IPS DF 6.9 (cell line): ENCODE measurements around the gene CCNF.

Experiments
- DNase-seq: peaks from one replicate; pipeline ENCODE4 v3.0.0-alpha.2; 2013; ENCODE audit warnings: low read depth, low spot score
- H3K27ac ChIP-seq: one replicate; pipeline ENCODE4 v1.5.1; 2013; ENCODE audit warnings: low read length, control low read depth
- H3K27me3 ChIP-seq: 2 replicates; pipeline ENCODE4 v1.6.1; 2013; ENCODE audit warnings: mild to moderate bottlenecking, low read length; ENCODE audit not compliant: control insufficient read depth, insufficient read depth
- H3K36me3 ChIP-seq: 2 replicates; pipeline ENCODE4 v1.6.1; 2013; ENCODE audit warnings: low read length; ENCODE audit not compliant: control insufficient read depth, insufficient read depth
- H3K4me1 ChIP-seq: 2 replicates; pipeline ENCODE4 v1.6.1; 2013; ENCODE audit warnings: low read length; ENCODE audit not compliant: control insufficient read depth, insufficient read depth
- H3K4me3 ChIP-seq: 2 replicates; pipeline ENCODE4 v1.5.1; 2013; ENCODE audit warnings: mild to moderate bottlenecking, low read length
- H3K9me3 ChIP-seq: 2 replicates; pipeline ENCODE4 v1.6.1; 2013; ENCODE audit warnings: low read length, inconsistent platforms; ENCODE audit not compliant: control insufficient read depth, insufficient read depth
- WGBS: extraction: QIAGEN DNeasy Blood & Tissue Kit; methylation state at CpG from one replicate; pipeline ENCODE4 v1.1.7; 2013; ENCODE audit warnings: mixed read lengths, missing lambda C conversion rate; ENCODE audit not compliant: insufficient read length, insufficient coverage; 5-methylcytosine and 5-hydroxymethylcytosine counted together

The CCNF gene

DNA sequence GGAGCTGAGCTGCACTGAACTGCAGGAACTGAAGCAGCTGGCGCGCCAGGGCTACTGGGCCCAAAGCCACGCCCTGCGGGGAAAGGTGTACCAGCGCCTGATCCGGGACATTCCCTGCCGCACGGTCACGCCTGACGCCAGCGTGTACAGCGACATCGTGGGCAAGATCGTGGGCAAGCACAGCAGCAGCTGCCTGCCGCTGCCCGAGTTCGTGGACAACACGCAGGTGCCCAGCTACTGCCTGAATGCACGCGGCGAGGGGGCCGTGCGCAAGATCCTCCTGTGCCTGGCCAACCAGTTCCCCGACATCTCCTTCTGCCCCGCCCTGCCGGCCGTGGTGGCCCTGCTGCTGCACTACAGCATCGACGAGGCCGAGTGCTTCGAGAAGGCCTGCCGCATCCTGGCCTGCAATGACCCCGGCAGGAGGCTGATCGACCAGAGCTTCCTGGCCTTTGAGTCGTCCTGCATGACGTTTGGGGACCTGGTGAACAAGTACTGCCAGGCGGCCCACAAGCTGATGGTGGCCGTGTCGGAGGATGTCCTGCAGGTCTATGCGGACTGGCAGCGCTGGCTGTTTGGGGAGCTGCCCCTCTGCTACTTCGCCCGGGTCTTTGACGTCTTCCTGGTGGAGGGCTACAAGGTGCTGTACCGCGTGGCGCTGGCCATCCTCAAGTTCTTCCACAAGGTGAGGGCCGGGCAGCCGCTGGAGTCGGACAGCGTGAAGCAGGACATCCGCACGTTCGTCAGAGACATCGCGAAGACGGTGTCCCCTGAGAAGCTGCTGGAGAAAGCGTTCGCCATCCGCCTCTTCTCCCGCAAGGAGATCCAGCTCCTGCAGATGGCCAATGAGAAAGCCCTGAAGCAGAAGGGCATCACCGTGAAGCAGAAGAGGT lies 67.2 kb downstream of the CCNF start:
- peaks cover 22% of the 10 kb centered on the region for H3K36me3 ChIP-seq
- no peaks in the 10 kb centered on the region for H3K9me3 ChIP-seq
- H3K4me1 ChIP-seq: no peaks in the 10 kb centered on the region
- no peaks in the 10 kb centered on the region for H3K27me3 ChIP-seq
- H3K27ac ChIP-seq: no peak overlapping the region
- no CpG with 5 or more reads among the region's 62 CpGs for WGBS
- DNase-seq: no peak
- H3K4me3 ChIP-seq: no peak overlapping the region

DNA sequence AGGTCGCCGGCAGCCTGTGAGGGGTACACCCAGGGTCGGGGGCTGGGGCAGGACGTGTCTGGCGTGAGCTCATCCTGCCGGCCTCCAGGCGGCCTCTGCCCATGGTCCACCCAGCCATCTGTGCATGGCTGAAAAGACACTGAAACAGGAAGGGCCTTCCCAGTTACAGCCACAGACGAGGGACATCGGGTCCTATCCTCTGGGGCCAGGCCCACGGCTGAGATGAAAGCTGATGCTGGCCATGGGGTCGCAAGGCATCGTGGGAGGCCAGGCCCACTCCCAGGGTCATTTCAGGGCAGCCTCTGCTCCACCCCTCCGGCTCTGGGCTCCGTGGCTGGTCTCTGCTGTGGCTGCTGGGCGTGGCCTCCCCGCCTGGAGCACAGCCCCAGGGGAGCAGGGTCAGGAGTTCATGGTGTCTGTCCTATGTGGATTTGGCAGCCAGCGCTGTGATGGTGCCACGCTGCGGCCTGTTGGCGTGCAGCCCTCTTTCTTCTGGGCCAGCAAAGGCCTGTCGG lies 67.9 kb downstream of the CCNF start:
- H3K27ac ChIP-seq: no peak overlapping the region
- H3K4me3 ChIP-seq: no peak overlapping the region; the same call in 1 of the 2 replicates
- H3K36me3 ChIP-seq: peaks cover 22% of the 10 kb centered on the region

GRCh38 chr16:2497695-2498484 lies 68.6 kb downstream of the CCNF start:
- H3K27me3 ChIP-seq: no peaks in the 10 kb centered on the region
- no peaks in the 10 kb centered on the region for H3K9me3 ChIP-seq
- H3K27ac ChIP-seq: no peak overlapping the region
- H3K4me1 ChIP-seq: peaks cover 4% of the 10 kb centered on the region
- WGBS: no CpG with 5 or more reads among the region's 26 CpGs
- H3K36me3 ChIP-seq: peaks cover 22% of the 10 kb centered on the region
- H3K4me3 ChIP-seq: no peak overlapping the region
- no peak for DNase-seq

More for the DNA sequence above, 67.9 kb downstream of the CCNF start:
- no CpG with 5 or more reads among the region's 21 CpGs for WGBS
- Histone ChIP-seq H3K9me3 (no peaks in the 10 kb centered on the region), H3K4me1 (peaks cover 4% of the 10 kb centered on the region), H3K27me3 (no peaks in the 10 kb centered on the region)
- no peak for DNase-seq

- H3K4me3 ChIP-seq: no peak overlapping the region
- H3K27me3 ChIP-seq: no peaks in the 10 kb centered on the region
- H3K36me3 ChIP-seq: peaks cover 22% of the 10 kb centered on the region
- DNase-seq: no peak
- no peak overlapping the region for H3K27ac ChIP-seq
- no CpG with 5 or more reads among the region's 15 CpGs for WGBS
- no peaks in the 10 kb centered on the region for H3K9me3 ChIP-seq
- peaks cover 4% of the 10 kb centered on the region for H3K4me1 ChIP-seq
Measured at GRCh38 chr16:2498531-2499253, 69.4 kb downstream of the CCNF start.

- Histone ChIP-seq H3K36me3 (peaks cover 22% of the 10 kb centered on the region), H3K4me1 (peaks cover 4% of the 10 kb centered on the region), H3K27ac (no peak overlapping the region), H3K4me3 (no peak overlapping the region), H3K9me3 (no peaks in the 10 kb centered on the region), H3K27me3 (no peaks in the 10 kb centered on the region)
- DNase-seq: no peak
- WGBS: no CpG with 5 or more reads among the region's 6 CpGs
Measured at GRCh38 chr16:2499454-2499853, 70.2 kb downstream of the CCNF start.

DNA sequence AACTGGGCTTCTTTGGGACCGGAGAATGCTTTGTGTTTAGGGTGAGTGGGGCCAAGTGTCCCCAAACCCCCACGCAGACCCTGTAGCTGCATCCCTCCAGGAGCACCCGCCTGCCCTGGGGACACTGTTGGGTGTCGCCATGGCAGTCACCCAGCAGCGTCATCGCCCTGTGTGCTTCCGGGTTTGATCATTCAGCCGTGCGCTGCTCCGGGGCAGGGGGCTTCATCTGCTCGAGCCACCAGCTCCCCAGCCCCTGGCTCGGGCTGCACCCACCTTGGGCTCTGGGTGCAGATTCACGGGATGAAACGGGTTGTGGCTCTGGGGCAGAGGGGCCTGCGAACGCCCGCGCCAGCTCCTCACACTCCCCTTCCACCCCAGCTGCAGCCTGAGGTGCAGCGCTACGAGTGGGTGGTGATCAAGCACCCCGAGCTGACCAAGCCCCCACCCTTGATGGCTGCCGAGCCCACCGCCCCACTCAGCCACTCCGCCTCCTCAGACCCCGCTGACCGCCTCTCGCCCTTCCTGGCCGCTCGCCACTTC lies 70.7 kb downstream of the CCNF start:
- no peaks in the 10 kb centered on the region for H3K27me3 ChIP-seq
- no peak for DNase-seq
- WGBS: no CpG with 5 or more reads among the region's 29 CpGs
- peaks cover 4% of the 10 kb centered on the region for H3K4me1 ChIP-seq
- peaks cover 22% of the 10 kb centered on the region for H3K36me3 ChIP-seq
- H3K9me3 ChIP-seq: no peaks in the 10 kb centered on the region
- H3K27ac ChIP-seq: no peak overlapping the region
- H3K4me3 ChIP-seq: no peak overlapping the region

DNA sequence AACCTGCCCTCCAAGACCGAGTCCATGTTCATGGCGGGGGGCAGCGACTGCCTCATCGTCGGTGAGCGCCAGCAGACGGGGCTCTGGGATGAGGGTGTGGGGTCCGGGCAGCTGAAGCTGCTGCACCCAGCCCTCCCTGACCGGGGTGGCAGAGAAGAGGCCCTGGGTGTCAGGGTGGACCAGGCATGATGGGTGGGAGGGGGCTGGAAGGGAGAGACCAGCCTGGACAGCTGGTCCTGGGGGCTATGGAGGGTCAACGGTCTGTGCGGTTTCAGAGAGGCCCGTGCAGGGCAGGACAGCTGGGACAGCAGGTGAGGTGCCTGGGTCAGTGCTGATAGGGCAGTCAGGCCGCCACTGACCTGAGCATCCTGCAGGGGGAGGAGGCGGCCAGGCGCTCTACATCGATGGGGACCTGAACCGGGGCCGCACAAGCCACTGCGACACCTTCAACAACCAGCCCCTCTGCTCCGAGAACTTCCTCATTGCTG lies 71.2 kb downstream of the CCNF start:
- Histone ChIP-seq H3K4me1 (peaks cover 4% of the 10 kb centered on the region), H3K36me3 (peaks cover 22% of the 10 kb centered on the region), H3K27me3 (no peaks in the 10 kb centered on the region), H3K4me3 (no peak overlapping the region), H3K27ac (no peak overlapping the region), H3K9me3 (no peaks in the 10 kb centered on the region)
- no CpG with 5 or more reads among the region's 20 CpGs for WGBS
- DNase-seq: no peak

- H3K9me3 ChIP-seq: no peaks in the 10 kb centered on the region
- no CpG with 5 or more reads among the region's 23 CpGs for WGBS
- H3K27ac ChIP-seq: no peak overlapping the region
- peak; percentile 71 for DNase-seq
- H3K4me1 ChIP-seq: peaks cover 4% of the 10 kb centered on the region
- H3K36me3 ChIP-seq: peaks cover 20% of the 10 kb centered on the region
- H3K4me3 ChIP-seq: peak overlapping the region; percentile 31; the same call in 1 of the 2 replicates
- no peaks in the 10 kb centered on the region for H3K27me3 ChIP-seq
Measured at GRCh38 chr16:2500918-2501750, 71.9 kb downstream of the CCNF start.
